Breast epithelium (tissue), 4 donors: ENCODE results near the gene MBOAT2. TPM values are rescaled to one million over a fixed set of nuclear protein-coding genes. Genes with fewer than 3 reads are reported as not detected.

Experiments used
- DNase-seq, 2 donors: peaks; one replicate each; pipeline ENCODE4 v3.0.0-alpha.2; 2019; ENCODE audit warnings: low spot score in 2 of 2
- H3K27ac ChIP-seq, 2 donors: fragments of 200-600 bp; sonication (generic) in 1 of 2; one replicate each; pipeline ENCODE4 v1.5.1; 2016 to 2019; ENCODE audit warnings: mild to moderate bottlenecking in 1 of 2
- H3K27me3 ChIP-seq, 2 donors: fragments of 200-600 bp; sonication (generic) in 1 of 2; one replicate each; pipeline versions ENCODE4 v1.5.1 to v1.6.0; 2017 to 2019; ENCODE audit warnings: control low read depth in 1 of 2, mild to moderate bottlenecking in 1 of 2
- H3K36me3 ChIP-seq: fragments of 200-600 bp; one replicate; pipeline ENCODE4 v1.5.1; 2019
- H3K4me1 ChIP-seq, 2 donors: fragments of 200-600 bp; sonication (generic); one replicate each; pipeline ENCODE4 v1.5.1; 2016 to 2019; ENCODE audit warnings: control low read depth in 1 of 2
- H3K4me3 ChIP-seq, 3 donors: fragments of 200-600 bp; sonication (generic); 1 replicate in 2 of 3; 2 replicates in 1 of 3; pipeline ENCODE4 v1.5.1; 2016 to 2019; ENCODE audit warnings: mild to moderate bottlenecking in 3 of 3, moderate library complexity in 2 of 3
- H3K9me3 ChIP-seq, 2 donors: fragments of 200-600 bp; sonication (generic) in 1 of 2; one replicate each; pipeline ENCODE4 v1.5.1; 2016 to 2019; ENCODE audit warnings: control low read depth in 1 of 2
- CTCF ChIP-seq, 3 donors: fragments of 450-650 bp; IDR thresholded peaks; one replicate each; pipeline ENCODE4 v1.5.1; 2016 to 2017; ENCODE audit warnings: antibody characterized with exemption in 3 of 3, mild to moderate bottlenecking in 3 of 3, moderate library complexity in 3 of 3
- POLR2A ChIP-seq: fragments of 450-650 bp; IDR thresholded peaks from one replicate; pipeline ENCODE4 v1.6.1; 2016; ENCODE audit warnings: antibody characterized with exemption, mild to moderate bottlenecking, moderate library complexity
- POLR2AphosphoS5 ChIP-seq, 3 donors: sonication (generic); formaldehyde crosslinking; IDR thresholded peaks; one replicate each; pipeline ENCODE4 v1.6.1; 2017; ENCODE audit warnings: antibody characterized with exemption in 3 of 3
- intact Hi-C: fragments of 100-400 bp; cut with DNase I; formaldehyde crosslinking; loops from one replicate; pipeline ENCODE4 v1.15.1; 2023; ENCODE audit warnings: low total_unique reads
- total RNA-seq, 3 donors: library from RNA; depleted of rRNA; stranded (reverse); fragments of >200 nt; gene quantifications; one replicate each; pipeline ENCODE4 v1.1.0, GENCODE V29; 2016

Gene MBOAT2
- total RNA-seq, 3 donors from 2014 or later, result 6.4 to 41.0 (median 23.6) TPM

- Histone ChIP-seq H3K4me1 (no peaks in the 10 kb centered on the region), H3K4me3 (no peak overlapping the region)
- intact Hi-C loops, result no loop called here
These were observed 152.5 kb downstream of the MBOAT2 start for GRCh38 chr2:8850845-8851487.

GRCh38 chr2:8849327-8849726 lies 154.2 kb downstream of the MBOAT2 start:
- TF ChIP-seq POLR2A (no peak), CTCF (IDR thresholded peaks at IDR 0.05) (no peak), POLR2AphosphoS5 (IDR thresholded peaks at IDR 0.05) (no peak)
- no peak overlapping the region for H3K27ac ChIP-seq
- DNase-seq, result no peak
- no peak overlapping the region for H3K4me3 ChIP-seq
- no peaks in the 10 kb centered on the region for H3K4me1 ChIP-seq
- no peaks in the 10 kb centered on the region for H3K36me3 ChIP-seq
- H3K9me3 ChIP-seq, result no peaks in the 10 kb centered on the region
- no peaks in the 10 kb centered on the region for H3K27me3 ChIP-seq
- intact Hi-C loops, result no loop called here

More at GRCh38 chr2:8850845-8851487, 152.5 kb downstream of the MBOAT2 start:
- no peak for TF ChIP-seq POLR2A
- Histone ChIP-seq H3K9me3 (no peaks in the 10 kb centered on the region), H3K27ac (no peak overlapping the region), H3K27me3 (no peaks in the 10 kb centered on the region), H3K36me3 (no peaks in the 10 kb centered on the region)
- DNase-seq, result no peak

GRCh38 chr2:8848328-8849100 lies 155.0 kb downstream of the MBOAT2 start:
- DNase-seq, result no peak
- Histone ChIP-seq H3K27me3 (no peaks in the 10 kb centered on the region), H3K4me3 (no peak overlapping the region), H3K4me1 (no peaks in the 10 kb centered on the region), H3K9me3 (no peaks in the 10 kb centered on the region), H3K36me3 (no peaks in the 10 kb centered on the region), H3K27ac (no peak overlapping the region)
- TF ChIP-seq POLR2A, result no peak
- no peak for TF ChIP-seq CTCF (IDR thresholded peaks at IDR 0.05)
- TF ChIP-seq POLR2AphosphoS5 (IDR thresholded peaks at IDR 0.05), result no peak
- intact Hi-C loops, result no loop called here

GRCh38 chr2:8847400-8847799 lies 156.1 kb downstream of the MBOAT2 start:
- TF ChIP-seq POLR2AphosphoS5 (IDR thresholded peaks at IDR 0.05), result no peak
- no peak for TF ChIP-seq POLR2A
- H3K27ac ChIP-seq, result no peak overlapping the region

GRCh38 chr2:8841932-8842331 lies 161.6 kb downstream of the MBOAT2 start:
- DNase-seq, result no peak
- no peak for TF ChIP-seq POLR2AphosphoS5 (IDR thresholded peaks at IDR 0.05)
- no peak for TF ChIP-seq POLR2A
- no peak for TF ChIP-seq CTCF (IDR thresholded peaks at IDR 0.05)
- Histone ChIP-seq H3K27ac (no peak overlapping the region), H3K27me3 (no peaks in the 10 kb centered on the region), H3K4me1 (no peaks in the 10 kb centered on the region), H3K36me3 (no peaks in the 10 kb centered on the region), H3K9me3 (no peaks in the 10 kb centered on the region), H3K4me3 (no peak overlapping the region)
- intact Hi-C loops, result no loop called here

More at GRCh38 chr2:8847400-8847799, 156.1 kb downstream of the MBOAT2 start:
- no peak for DNase-seq
- no peaks in the 10 kb centered on the region for H3K36me3 ChIP-seq
- H3K9me3 ChIP-seq, result no peaks in the 10 kb centered on the region
- H3K4me1 ChIP-seq, result no peaks in the 10 kb centered on the region
- no peaks in the 10 kb centered on the region for H3K27me3 ChIP-seq
- intact Hi-C loops, result no loop called here
- H3K4me3 ChIP-seq, result no peak overlapping the region

DNA sequence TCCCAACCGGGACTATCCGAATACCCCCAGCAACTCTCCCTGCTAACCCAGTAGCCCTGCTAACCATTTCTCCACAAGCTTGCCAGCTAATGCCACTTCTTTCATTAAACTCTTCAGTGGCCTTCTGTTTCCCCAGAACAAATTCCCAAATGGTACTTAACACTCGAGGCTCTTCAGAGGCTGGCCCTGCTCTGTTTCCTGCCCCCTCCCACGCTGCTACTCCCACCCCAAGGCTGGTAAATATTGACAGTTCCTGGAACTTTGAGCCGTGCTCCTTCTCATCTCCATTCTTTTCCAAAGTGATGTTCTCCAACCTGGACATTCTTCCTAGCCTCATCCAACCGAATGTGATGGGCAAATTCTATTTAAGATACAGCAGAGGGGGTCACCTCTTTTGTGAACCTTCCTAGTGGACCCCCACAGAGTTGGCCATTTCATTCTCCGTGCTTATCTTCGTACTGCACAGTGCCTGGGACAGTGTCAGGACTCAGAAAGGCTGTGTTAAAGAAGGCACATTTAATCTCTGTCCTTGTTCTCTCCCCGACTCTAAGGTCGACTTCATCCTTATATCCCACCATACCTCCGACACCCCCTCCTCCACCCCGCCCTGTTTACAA lies 162.9 kb downstream of the MBOAT2 start:
- Histone ChIP-seq H3K27ac (no peak overlapping the region), H3K4me1 (no peaks in the 10 kb centered on the region), H3K9me3 (no peaks in the 10 kb centered on the region), H3K27me3 (no peaks in the 10 kb centered on the region), H3K4me3 (no peak overlapping the region), H3K36me3 (no peaks in the 10 kb centered on the region)
- intact Hi-C loops, result no loop called here
- no peak for DNase-seq
- no peak for TF ChIP-seq CTCF (IDR thresholded peaks at IDR 0.05)
- no peak for TF ChIP-seq POLR2AphosphoS5 (IDR thresholded peaks at IDR 0.05)
- TF ChIP-seq POLR2A, result no peak
